GM04504 (cell line): Measurements from ENCODE around the gene ASXL3.
A peak's percentile ranks its signal among the peaks of the same experiment; 100 is the strongest.

Experiments
- DNase-seq: peaks from one replicate; pipeline ENCODE4 v3.0.0-alpha.2; 2012; ENCODE audit warnings: low read depth

The ASXL3 gene

DNA sequence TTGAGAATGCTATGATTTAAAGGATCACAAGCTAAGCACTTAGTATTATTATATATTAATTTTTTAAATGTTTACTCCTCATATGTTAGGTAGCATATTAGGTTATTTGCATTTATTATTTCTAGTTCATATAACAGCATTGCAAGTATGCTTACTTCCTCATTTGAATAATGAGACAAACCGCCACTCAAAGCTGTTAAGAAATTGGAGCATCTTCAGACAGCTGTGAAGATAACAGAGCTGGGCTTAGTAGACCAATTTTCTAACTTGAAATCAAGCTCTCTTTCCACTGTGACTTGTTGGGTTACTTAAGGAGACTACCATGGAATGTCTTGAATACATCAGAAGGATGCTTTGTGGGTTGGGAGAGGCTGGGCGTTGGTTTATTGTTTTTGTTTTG, 139.3 kb downstream of the ASXL3 start:
- no peak for DNase-seq

DNA sequence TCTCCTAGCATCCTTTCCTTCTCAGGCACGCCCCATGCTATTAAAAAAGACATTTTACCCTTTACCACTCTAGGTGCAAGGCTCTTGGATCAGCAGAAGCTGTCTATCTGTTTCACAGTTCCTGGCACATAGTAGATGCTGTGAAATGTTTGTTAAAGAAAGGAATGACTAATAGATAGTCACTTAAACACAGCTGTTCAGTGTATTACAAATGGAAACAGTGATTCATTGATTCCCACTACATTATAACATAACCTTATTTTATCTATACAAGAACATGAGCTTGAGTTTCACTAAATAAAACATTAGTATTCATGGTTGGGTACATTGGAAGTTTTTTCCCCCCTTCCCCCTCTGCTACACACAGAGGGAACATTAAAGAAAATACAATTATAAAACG, 142.1 kb downstream of the ASXL3 start:
- no peak for DNase-seq

DNA sequence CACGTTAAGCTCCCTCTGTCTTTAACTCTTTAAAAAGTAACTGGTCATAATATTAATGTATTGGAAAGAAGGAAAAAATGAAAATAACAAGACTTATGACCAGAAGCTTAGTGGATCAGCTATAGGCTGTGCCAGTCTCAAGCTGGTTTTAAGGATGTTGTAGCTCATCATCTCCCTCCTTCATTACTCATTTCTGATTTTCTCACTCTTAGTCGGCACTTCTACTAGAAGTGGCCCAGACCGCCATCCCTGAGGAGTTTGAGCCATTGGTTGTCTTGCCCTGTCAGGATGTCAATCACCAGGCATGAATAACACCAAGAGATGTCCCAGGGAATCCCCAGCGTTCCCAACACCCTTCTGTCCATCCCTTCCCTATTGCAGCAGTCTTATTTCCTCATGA, 151.5 kb downstream of the ASXL3 start:
- no peak for DNase-seq

DNA sequence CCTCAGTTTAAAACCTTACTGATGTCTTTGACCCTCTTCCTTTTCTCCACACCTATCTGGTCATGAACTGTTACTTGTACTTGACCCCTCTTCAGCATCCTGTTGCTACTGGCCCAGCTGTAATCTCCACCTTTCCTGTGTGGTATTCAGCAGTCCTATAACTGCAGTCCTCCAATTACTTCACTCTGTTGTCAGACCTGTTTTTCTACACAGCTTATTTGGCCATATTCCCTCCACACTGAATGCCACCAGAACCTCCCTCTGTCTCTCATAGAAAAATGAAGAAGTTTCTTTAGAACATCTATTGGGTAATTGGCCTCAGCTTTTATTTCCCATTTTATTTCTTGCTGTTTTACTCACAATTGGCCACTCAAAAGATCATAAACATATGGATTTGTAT, 155.4 kb downstream of the ASXL3 start:
- no peak for DNase-seq

DNA sequence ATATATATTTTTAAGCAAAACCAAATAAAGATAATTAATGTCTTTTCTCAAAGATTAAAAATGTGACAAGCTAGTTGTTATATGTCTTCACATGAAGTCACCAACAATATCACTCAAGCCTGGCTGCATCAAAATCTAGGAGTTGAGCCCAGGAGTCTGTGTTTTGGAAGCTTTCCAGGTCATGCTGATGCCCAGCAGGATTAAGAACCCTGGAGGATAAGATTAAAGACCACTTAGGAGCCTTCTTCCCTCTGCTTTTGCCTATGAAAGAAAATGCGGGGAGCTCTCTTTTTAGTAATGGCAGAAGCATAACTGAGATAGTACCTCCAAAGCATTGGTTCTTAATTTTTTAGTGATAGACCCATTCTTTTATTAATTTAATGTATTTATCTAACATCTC, 157.4 kb downstream of the ASXL3 start:
- DNase-seq: no peak

DNA sequence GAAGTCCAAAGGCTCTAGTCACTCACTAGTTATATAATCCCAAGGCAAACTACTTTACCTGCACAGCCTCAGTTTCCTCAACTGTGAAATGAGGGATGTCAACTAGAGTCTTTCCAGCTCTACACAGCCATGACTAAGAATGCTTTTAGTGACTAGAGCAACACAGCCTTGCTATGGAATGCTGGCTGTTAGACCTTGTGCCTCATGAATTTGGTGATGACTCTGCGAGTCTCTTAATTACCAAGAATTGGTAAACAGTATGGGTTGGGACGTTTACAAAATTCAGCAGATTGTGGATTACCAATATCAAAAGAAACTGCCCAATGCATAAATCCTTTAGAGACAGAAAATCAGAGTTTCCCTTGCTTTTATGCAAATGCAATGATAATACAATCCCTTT, 163.7 kb downstream of the ASXL3 start:
- DNase-seq: no peak

DNA sequence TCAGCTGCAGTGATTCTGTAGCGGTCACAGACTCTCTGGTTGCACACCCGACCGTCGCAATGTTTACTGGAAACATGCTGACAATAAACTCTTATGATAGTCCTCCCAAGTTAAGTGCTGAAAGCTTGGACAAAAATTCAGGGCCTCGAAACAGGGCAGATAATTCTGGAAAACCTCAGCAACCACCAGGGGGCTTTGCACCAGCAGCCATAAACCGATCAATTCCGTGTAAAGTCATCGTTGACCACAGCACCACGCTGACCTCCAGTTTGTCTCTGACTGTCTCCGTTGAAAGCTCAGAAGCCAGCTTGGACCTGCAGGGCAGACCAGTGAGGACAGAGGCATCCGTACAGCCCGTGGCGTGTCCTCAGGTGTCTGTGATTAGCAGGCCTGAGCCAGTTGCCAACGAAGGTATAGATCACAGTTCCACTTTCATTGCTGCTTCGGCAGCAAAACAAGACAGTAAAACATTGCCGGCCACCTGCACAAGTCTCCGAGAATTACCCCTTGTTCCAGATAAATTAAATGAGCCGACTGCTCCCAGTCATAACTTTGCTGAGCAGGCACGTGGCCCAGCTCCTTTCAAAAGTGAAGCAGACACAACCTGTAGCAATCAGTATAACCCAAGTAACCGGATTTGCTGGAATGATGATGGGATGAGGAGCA, 166.1 kb downstream of the ASXL3 start:
- DNase-seq: no peak

DNA sequence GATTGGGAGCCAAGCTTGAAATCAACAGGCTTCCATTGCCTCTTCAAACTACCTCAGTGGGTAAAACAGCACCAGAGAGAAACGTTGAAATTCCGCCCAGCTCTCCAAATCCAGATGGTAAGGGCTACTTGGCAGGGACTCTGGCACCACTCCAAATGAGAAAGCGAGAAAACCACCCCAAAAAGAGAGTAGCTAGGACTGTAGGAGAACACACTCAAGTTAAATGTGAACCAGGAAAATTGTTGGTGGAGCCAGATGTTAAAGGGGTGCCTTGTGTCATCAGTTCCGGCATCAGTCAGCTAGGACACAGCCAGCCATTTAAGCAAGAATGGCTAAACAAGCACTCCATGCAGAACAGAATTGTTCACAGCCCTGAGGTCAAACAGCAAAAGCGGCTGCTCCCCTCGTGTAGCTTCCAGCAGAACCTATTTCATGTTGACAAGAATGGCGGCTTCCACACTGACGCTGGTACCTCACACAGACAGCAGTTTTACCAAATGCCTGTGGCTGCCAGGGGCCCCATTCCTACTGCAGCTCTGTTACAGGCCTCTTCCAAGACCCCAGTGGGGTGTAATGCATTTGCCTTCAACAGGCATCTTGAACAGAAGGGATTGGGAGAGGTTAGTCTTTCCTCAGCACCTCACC, 167.3 kb downstream of the ASXL3 start:
- DNase-seq: no peak

DNA sequence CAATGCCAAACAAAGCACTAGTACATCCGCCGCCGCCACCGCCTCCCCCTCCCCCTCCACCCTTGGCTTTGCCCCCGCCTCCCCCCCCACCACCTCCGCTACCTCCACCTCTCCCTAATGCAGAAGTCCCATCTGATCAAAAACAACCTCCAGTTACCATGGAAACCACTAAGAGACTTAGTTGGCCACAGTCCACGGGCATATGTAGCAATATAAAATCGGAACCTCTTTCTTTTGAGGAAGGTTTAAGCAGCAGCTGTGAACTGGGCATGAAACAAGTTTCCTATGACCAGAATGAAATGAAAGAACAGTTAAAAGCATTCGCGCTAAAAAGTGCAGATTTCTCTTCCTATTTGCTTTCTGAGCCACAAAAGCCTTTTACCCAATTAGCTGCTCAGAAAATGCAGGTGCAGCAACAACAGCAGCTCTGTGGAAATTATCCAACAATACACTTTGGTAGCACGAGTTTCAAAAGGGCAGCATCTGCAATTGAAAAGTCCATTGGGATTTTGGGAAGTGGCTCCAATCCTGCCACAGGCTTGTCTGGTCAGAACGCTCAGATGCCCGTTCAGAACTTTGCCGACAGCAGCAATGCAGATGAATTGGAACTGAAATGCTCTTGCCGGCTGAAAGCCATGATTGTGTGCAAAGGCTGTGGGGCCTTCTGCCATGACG, 168.0 kb downstream of the ASXL3 start:
- no peak for DNase-seq

DNA sequence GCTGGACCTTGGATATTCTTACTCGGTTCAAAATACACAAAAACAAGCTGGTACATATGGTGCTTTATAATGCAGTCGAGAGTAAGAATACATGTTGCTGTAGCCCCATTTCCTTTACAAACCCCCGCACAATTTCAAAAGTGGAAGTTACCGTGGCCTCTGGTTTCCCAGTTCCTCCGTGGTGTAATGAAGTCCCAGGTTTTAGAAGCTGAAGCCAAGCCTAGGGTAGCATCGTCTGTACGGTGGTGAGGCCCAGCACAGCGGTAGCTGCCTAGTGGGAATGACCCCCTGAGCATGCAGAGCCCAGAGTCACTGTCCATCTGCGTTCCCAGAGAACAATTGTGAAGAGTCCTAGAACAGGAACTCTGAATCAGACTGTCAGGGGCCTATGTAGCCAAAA, 171.8 kb downstream of the ASXL3 start:
- DNase-seq: no peak

DNA sequence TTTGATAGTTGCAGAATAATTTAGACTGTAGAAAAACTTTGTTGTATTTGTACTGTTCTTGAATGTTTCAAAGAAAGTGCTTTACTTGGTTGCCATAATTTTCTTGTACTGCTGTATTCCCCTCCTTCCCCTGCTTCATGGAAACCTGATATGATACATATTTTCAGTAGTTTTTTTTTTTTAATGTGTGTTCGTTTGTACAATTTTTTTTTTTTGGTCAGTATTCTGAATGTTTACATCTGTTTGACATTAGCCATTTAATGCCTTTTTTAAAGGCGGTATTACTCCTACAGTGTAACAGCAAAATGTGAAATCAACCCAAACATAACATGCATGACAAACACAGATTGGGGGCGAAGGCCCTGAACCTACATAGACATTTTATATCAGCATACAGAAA, 172.3 kb downstream of the ASXL3 start:
- no peak for DNase-seq

DNA sequence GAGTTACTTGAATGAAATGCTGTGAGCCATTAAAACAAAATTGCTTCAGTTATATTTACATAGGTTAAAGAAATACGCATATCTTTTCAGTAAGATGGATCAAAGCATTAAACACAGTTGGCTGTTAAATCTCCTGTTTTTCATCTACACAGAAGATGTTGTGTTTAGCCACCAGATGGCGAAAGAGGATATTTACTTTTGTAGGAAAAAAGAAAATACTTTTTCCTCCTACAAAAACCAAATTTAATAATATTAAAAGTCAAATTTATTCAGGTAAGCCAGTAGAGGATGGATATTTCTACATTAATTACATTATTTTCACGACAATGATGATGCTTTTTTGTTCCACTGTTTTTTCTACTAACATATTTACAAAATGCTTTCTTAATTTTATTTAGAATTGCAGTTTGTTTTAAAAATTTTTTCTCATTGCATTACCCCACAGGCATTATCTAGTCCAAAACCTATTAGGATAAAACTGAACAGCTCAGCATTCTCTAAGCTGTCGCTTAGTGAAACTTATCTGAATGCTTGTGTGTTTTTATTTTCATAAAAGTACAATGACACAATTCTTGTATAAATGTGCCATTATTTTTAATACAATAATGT, 173.7 kb downstream of the ASXL3 start:
- no peak for DNase-seq

DNA sequence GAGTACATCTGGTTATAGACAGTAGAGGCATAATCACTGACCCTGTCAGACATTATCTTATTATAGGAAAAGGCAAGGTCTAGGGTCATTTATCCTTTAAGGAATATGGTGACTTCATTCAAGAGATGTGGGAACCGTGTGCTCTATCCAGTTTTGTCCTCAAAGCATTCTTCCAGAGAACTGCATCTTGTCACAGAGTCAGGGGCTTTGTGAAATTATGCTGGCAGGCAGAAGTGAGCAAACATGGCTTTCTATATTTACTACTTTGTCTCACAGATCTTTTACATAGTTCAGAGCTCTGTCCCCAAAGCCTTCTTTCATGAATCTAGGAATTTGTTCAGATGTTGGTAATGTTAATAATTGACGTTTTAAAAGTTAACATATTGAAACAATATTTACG, 177.4 kb downstream of the ASXL3 start:
- no peak for DNase-seq

DNA sequence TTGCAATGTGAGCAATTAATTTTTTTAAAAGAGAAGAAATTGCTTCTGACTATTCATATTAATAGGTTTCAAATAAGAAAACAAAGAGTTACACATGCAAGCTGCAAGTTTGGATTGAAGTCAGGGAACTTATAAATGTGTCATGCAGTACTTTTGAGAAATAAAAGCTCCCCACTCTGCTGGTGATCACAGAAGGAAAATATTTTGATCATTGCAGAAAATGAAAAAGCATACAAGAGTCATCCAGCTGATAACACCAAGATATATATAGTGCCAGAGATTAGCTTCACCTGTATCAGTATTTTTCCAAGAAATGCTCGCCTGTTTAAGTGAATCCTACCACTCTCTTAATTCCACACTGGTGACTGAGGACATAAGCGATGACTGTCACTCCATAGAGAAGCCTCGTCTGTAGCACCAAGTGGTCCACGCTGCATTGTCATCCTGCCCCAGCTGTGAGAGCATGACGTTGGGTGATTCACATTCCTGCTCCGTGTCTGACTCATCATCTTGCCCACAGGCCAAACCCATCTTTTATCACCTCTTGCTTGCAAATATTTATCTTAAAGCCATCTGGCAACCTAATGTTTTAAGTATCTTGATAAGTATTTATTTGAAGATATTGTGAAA, 178.0 kb downstream of the ASXL3 start:
- DNase-seq: peak; percentile 46

DNA sequence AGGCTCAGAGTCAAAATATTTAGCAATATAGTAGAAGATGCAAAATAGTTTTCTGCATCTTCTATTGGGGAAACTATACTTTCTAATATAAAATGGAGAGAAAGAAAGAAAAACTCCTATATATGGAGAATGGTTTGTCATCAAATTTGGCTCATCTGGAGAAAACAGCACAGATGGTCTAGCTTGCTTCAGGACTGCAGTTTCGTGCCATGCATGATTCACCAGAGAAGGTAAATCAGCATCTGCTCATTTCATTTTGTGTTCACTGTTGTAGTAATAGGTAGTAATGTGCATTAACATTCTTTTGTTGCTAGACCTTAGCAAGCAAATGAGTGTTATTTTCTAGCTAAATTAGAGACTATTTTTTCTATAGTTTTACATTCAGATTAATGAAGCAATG, 179.0 kb downstream of the ASXL3 start:
- DNase-seq: no peak

DNA sequence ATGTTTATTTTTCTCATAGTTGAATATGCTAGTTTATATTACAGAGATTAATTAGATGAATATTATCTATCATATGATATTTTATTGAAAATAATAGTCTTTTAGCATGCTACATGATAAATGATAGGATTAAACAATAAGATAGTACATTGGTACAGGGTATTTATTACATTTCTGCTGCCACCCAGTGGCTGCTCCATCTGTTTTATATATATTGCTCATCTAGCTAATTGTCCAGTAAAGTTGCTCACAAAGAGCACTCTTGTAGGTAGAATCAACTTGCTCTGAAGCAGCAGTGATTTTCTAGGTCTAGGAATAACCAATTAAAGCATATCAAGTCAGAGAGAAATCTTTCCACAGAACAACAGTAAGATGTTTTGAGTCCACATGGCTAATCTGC, 183.3 kb downstream of the ASXL3 start:
- DNase-seq: no peak

DNA sequence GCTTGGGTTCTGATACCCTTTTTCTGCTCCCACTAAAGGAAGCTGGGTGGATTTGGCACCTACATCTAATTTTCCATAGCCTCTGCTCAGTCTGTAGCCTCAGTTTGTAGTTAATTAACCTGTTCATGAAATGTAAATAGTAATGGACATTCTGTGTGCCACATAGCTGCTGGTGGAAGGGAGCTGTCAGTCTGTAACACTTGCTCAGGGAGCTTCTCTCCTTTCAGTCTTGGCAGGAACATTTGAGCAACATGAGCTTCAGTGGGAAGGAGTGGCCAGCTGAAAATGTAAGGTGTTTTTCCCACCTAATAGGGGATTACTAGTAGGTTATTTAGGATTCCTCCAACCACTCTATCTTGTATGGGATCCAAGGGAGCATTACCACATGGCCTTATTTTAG, 203.4 kb downstream of the ASXL3 start:
- DNase-seq: no peak
